IPS-18c (cell line): ENCODE results near the gene RYR1.
"Not testable (repeated sequence)": the region's sequence is repeated elsewhere in the genome, so short reads cannot be mapped to it uniquely, and the experiment has no call there.

ENCODE experiments used
- H3K4me3 ChIP-seq: 2 replicates; pipeline ENCODE4 v1.7.0; 2013; ENCODE audit warnings: low read depth, mild to moderate bottlenecking, low read length, moderate library complexity; ENCODE audit not compliant: insufficient read depth
- H3K9me3 ChIP-seq: one replicate; pipeline ENCODE4 v1.6.1; 2013; ENCODE audit warnings: mild to moderate bottlenecking, low read length, moderate library complexity; ENCODE audit not compliant: control insufficient read depth, insufficient read depth

RYR1 gene

DNA sequence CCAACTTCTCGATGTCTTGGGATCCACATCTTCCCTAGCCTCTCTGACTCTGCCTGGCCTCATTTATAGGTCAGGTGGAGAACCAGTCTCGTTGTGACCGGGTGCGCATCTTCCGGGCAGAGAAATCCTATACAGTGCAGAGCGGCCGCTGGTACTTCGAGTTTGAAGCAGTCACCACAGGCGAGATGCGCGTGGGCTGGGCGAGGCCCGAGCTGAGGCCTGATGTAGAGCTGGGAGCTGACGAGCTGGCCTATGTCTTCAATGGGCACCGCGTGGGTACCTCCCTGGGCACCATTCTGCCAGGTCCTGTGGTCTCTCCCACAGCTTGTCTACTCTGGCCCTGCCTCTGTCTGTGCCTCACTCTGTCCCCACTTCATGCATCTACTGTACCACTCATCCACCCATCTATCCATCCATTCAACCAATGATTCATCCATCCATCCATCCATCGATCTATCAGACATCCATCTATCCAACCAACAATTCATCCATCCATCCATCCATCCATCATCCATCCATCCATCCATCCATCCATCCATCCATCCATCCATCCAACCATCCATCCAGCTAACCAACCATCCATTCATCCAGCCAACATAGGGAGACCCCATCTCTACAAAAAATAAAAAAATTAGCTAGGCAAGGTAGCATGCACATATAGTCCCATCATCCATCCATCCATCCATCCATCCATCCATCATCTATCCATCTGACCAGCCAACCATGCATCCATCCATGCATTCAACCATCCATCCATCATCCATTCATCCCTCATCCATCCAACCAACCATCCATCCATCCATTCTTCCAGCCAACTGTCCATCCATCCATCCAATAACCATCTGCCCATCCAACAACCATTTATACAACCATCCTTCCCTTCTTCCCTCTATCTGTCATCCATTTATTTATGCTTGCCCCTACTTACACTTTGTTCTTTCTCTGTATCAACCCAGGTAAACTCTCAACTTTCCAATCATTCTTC, 34.3 kb downstream of the RYR1 start:
- Histone ChIP-seq H3K4me3 (no peak overlapping the region), H3K9me3 (peaks cover 4% of the 10 kb centered on the region)

DNA sequence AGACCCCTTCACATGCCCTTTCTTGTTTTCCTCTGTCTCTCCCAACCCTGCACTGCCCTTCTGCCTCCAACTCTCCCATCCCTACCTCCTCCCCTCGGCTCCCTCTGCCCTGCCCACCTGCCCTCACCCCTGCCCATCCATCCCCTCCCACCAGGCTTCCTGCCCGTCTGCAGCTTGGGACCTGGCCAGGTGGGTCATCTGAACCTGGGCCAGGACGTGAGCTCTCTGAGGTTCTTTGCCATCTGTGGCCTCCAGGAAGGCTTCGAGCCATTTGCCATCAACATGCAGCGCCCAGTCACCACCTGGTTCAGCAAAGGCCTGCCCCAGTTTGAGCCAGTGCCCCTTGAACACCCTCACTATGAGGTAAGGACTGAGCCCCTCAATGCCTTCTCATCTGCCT, 35.7 kb downstream of the RYR1 start:
- Histone ChIP-seq H3K4me3 (no peak overlapping the region), H3K9me3 (peaks cover 4% of the 10 kb centered on the region)

DNA sequence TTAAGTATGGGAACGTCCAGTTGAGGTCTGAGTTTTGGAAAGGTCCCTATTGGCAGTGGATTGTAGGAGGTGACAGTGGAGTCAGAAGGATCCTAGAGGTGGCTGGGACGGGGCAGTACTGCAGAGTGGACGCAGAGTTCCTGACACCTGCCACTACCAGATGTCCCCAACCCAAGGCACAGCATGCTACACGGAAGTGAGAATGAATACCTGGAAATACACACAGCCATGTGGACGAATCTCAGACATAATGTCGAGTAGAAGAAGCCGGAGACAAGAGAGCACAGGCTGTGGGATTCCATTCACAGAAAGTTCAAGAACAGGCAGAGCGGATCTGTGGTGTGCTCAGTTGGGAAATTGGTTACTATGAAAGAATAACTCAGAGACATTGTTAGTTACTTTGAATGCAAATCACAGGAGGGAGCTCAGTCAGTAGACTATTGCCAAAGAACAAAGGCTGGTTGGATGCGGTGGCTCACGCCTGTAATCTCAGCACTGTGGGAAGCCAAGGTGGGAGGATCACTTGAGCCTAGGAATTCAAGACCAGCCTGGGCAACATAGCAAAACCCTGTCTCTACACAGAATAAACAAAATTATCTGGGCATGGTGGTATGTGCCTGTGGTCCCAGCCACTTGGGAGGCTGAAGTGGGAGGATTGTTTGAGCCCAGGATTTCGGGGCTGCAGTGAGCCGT, 37.4 kb downstream of the RYR1 start:
- peaks cover 4% of the 10 kb centered on the region for H3K9me3 ChIP-seq

DNA sequence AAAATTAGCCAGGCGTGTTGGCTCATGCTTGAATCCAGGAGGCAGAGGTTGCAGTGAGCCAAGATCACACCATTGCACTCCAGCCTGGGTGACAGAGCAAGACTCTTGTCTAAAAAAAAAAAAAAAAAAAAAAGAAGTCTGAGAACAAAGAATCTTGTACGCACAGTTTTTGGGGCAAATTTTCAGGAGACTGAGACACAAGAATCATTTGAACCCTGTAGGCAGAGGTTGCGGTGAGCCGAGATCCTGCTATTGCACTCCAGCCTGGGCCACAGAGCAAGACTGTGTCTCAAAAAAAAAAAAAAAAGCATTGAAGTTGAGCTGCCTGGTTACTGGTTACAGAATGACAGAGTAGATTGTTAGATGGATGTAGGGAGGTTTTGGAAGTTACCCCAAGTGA, 39.2 kb downstream of the RYR1 start:
- not testable (repeated sequence) for H3K9me3 ChIP-seq, H3K4me3 ChIP-seq

More for the DNA sequence above, 37.4 kb downstream of the RYR1 start:
- H3K4me3 ChIP-seq: no peak overlapping the region

DNA sequence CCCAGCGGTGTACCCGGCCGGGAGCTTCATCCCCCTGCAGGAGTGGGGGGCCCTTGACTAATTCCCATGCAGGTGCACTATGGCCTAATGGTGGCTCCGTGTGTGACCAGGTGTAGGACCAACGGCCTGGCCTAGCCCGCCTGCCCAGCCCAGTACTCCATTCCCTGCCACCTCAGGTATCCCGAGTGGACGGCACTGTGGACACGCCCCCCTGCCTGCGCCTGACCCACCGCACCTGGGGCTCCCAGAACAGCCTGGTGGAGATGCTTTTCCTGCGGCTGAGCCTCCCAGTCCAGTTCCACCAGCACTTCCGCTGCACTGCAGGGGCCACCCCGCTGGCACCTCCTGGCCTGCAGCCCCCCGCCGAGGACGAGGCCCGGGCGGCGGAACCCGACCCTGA, 39.7 kb downstream of the RYR1 start:
- H3K9me3 ChIP-seq: no peaks in the 10 kb centered on the region
- H3K4me3 ChIP-seq: no peak overlapping the region

DNA sequence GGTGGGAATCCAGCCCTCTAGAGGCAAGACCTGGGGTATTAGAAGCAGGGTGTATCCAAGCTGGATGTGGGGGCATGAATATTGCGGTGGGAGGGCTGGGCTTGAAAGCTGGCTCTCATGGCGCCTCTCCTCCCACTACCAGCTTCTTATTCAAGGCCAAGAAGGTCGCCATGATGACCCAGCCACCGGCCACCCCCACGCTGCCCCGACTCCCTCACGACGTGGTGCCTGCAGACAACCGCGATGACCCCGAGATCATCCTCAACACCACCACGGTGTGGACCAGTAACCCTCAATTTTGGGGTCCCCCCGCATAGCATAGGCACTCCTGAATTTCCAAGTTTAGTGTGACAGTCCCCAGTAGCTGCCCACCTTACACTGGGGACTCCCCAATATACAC, 41.7 kb downstream of the RYR1 start:
- Histone ChIP-seq H3K4me3 (no peak overlapping the region), H3K9me3 (no peaks in the 10 kb centered on the region)

DNA sequence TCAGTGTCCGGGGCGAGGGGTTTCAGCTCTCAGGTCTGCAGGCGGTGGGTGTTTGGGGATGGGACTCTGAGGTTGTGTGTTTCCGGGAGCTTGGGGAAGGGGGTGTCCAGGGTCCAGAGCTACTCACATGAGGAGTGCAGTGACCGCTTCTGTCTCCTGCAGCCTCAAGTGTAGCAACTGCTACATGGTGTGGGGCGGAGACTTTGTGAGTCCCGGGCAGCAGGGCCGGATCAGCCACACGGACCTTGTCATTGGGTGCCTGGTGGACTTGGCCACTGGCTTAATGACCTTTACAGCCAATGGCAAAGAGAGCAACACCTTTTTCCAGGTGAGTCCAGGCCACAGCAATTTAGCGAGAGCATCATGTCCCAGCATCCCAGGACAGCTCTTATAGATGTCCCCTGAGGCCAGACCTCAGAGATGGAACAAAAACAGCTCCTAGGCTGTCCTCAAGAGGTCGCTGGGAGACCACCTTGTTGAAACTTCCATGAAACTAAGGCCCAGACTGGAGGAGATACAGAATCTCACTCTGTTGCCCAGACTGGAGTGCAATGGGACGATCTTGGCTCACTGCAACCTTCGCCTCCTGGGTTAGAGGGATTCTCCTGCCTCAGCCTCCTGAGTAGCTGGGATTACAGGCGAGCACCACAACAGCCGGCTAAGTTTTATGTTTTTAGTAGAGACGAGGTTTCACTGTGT, 44.9 kb downstream of the RYR1 start:
- Histone ChIP-seq H3K9me3 (no peaks in the 10 kb centered on the region), H3K4me3 (no peak overlapping the region)

DNA sequence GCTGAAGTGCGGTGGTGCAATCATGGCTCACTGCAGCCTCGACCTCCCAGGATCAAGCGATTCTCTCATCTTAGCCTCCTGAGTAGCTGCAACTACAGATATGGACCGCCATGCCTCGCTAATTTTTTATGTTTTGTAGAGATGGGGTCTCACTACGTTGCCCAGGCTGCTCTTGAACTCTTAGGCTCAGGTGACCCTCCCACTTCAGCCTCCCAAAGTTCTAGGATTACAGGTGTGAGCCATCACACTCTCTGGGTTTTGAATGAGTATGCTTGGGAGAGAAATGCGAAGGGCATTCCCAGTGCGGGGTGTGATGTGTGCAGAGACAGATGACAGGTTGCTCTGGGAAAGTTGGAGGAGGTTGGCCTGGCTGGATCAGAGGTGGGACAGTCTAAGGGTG, 49.0 kb downstream of the RYR1 start:
- Histone ChIP-seq H3K4me3 (no peak overlapping the region), H3K9me3 (no peaks in the 10 kb centered on the region)

DNA sequence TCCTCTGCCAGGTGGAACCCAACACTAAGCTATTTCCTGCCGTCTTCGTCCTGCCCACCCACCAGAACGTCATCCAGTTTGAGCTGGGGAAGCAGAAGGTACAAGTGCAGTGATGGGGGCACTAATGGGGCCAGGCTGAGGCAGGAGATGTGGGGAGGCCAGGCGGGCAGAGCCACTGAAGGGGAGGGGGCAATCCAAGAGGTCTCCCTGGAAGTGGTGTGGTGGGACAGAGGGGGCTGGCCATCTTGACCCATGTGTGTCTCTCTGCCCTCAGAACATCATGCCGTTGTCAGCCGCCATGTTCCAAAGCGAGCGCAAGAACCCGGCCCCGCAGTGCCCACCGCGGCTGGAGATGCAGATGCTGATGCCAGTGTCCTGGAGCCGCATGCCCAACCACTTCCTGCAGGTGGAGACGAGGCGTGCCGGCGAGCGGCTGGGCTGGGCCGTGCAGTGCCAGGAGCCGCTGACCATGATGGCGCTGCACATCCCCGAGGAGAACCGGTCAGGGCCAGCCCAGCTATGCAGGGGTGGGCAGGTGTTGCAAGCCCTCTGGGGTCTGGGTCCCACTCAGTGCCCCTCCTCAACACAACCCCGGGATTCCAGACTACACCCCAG, 49.6 kb downstream of the RYR1 start:
- no peaks in the 10 kb centered on the region for H3K9me3 ChIP-seq
- no peak overlapping the region for H3K4me3 ChIP-seq

DNA sequence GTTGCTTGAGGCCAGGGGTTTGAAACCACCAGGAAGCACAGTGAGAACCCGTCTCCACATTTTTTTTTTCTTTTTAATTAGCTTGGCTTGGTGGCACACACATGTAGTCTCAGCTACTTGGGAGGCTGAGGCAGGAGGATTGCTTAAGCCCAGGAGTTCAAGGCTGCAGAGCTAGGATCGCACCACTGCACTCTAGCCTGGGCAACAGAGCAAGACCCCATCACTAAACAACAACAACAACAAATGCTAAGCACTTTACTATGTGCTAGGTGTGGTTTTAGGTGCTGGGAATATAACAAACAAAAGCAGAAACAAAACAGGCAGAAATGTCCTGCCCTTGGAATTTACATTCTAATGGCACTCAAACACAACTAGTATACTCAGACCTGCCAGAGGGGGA, 51.3 kb downstream of the RYR1 start:
- H3K9me3 ChIP-seq: no peaks in the 10 kb centered on the region
- no peak overlapping the region for H3K4me3 ChIP-seq

DNA sequence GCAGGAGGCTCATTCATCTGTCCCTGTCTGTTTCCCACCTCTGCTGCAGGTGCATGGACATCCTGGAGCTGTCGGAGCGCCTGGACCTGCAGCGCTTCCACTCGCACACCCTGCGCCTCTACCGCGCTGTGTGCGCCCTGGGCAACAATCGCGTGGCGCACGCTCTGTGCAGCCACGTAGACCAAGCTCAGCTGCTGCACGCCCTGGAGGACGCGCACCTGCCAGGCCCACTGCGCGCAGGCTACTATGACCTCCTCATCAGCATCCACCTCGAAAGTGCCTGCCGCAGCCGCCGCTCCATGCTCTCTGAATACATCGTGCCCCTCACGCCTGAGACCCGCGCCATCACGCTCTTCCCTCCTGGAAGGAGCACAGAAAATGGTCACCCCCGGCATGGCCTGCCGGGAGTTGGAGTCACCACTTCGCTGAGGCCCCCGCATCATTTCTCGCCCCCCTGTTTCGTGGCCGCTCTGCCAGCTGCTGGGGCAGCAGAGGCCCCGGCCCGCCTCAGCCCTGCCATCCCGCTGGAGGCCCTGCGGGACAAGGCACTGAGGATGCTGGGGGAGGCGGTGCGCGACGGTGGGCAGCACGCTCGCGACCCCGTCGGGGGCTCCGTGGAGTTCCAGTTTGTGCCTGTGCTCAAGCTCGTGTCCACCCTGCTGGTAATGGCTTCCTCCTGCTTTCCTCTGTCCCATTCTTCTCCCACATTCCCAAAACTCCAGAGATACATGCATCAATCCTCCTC, 52.2 kb downstream of the RYR1 start:
- H3K9me3 ChIP-seq: no peaks in the 10 kb centered on the region

DNA sequence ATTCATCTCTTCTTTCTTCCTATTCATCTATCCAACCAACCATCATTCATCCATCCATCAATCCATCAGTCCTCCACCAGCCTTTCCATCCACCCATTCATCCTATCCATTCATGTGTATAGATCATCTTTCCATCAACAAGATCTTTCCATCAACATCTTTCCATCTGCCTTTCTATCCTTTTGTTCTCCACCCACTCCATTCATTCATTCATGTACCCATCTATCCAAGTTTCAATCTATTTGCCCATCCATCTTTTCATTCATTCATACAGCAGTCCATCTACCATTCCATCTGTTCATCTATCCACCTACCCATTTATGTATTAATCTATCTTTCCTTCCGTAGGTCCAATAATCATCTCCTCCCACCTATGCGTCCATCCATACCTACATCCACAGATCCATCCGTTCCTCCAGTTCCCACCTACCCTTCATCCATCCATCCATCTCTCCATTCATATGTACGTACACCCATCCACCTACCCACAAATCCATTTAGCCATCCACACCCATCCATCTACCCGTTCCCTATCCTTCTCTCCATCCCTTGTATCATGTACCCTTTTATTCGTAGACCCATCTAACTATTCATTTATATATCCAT, 53.3 kb downstream of the RYR1 start:
- Histone ChIP-seq H3K4me3 (no peak overlapping the region), H3K9me3 (no peaks in the 10 kb centered on the region)

More for the DNA sequence above, 52.2 kb downstream of the RYR1 start:
- H3K4me3 ChIP-seq: no peak overlapping the region

DNA sequence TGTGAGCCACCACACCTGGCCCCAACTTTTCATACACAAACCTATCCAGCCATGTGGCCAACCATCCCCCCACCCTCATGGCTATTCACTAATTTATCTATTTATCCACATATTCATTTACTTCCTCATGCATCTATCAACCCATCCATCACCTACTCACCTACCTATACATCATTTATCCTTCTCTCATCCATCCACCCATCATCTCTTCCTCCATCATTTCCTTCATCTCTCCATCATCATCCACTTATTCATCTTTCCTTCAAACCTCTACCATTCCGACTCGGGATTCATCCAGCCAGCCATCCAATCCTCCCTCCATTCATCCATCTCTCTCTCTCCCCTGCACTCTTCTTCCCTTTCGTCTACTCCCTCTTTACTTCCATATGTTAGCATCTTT, 54.6 kb downstream of the RYR1 start:
- Histone ChIP-seq H3K9me3 (no peaks in the 10 kb centered on the region), H3K4me3 (no peak overlapping the region)

DNA sequence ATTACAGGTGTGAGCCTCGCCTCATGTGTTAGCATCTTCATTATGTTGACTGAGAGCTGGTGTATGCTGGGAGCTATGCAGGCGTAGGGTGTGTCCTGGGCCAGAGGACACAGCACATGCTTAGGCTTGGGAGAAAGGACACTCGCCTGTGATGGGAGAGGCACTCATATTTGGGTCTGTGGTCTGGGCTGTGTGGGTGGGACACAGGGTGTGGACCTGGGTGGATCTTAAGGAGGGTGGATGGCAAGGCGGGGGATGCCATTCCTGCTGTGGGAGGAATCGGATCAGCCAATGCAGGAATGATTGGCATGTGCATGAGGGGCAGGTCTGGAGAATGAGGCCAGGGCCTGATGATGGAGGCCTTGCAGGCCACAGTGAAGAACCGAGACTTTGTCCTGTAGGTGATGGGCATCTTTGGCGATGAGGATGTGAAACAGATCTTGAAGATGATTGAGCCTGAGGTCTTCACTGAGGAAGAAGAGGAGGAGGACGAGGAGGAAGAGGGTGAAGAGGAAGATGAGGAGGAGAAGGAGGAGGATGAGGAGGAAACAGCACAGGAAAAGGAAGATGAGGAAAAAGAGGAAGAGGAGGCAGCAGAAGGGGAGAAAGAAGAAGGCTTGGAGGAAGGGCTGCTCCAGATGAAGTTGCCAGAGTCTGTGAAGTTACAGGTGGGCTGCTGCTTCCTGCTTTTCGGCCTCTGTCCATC, 55.4 kb downstream of the RYR1 start:
- no peak overlapping the region for H3K4me3 ChIP-seq
- no peaks in the 10 kb centered on the region for H3K9me3 ChIP-seq

DNA sequence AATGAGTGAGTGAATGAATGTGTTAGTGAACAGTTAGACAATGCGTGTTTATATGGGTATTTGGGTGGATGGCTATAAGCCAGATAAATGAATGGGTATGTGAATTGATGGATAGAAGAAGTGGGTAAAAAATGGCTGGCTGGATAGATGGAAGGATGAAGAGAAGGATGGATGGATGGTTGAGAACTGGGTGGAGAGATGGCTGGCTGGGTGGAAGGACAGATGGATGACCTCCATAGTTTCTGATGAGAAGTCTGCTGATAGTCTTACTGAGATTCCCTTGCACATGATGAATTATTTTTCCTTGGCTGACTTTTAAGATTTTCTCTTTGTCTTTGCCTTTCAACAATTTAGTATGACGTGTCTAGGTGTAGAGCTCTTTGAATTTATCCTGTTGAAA, 57.4 kb downstream of the RYR1 start:
- H3K9me3 ChIP-seq: no peaks in the 10 kb centered on the region
- no peak overlapping the region for H3K4me3 ChIP-seq
